Thyroid gland (tissue), 4 donors: ENCODE data around the gene PLCD1. TPM values are rescaled to one million over a fixed set of nuclear protein-coding genes. Genes with fewer than 3 reads are reported as not detected.
"Not testable (repeated sequence)": the region's sequence is repeated elsewhere in the genome, so short reads cannot be mapped to it uniquely, and the experiment has no call there.

ENCODE experiments used
- DNase-seq, 2 donors: peaks; one replicate each; pipeline ENCODE4 v3.0.0-alpha.2; 2019
- H3K27ac ChIP-seq, 3 donors: fragments of 200-600 bp; sonication (generic); 1 replicate in 2 of 3; 2 replicates in 1 of 3; pipeline ENCODE4 v1.5.1; 2016 to 2019; ENCODE audit warnings: mild to moderate bottlenecking in 1 of 3, moderate library complexity in 1 of 3
- H3K27me3 ChIP-seq: fragments of 200-600 bp; sonication (generic); one replicate; pipeline ENCODE4 v1.5.1; 2019
- H3K36me3 ChIP-seq, 2 donors: fragments of 200-600 bp; sonication (generic); one replicate each; pipeline ENCODE4 v1.5.1; 2016 to 2019
- H3K4me1 ChIP-seq, 2 donors: fragments of 200-600 bp; sonication (generic); one replicate each; pipeline ENCODE4 v1.5.1; 2017 to 2019
- H3K4me3 ChIP-seq, 3 donors: fragments of 200-600 bp; sonication (generic); replicated peaks in 1 of 3; 1 replicate in 2 of 3; 2 replicates in 1 of 3; pipeline ENCODE4 v1.5.1; 2016; ENCODE audit warnings: mild to moderate bottlenecking in 1 of 3
- H3K9me3 ChIP-seq: fragments of 200-600 bp; sonication (generic); one replicate; pipeline ENCODE4 v1.5.1; 2017
- CTCF ChIP-seq, 6 experiments: fragments of 200-600 bp in 3 of 6; fragments of 450-650 bp in 3 of 6; sonication (generic) in 3 of 6; IDR thresholded peaks; one replicate each; pipeline ENCODE4 v1.5.1; 2016 to 2019; ENCODE audit warnings: antibody characterized with exemption in 6 of 6, mild to moderate bottlenecking in 2 of 6, inconsistent platforms in 1 of 6, moderate library complexity in 1 of 6
- POLR2A ChIP-seq, 2 donors: fragments of 450-650 bp; IDR thresholded peaks; one replicate each; pipeline ENCODE4 v1.6.1; 2017; ENCODE audit warnings: antibody characterized with exemption in 2 of 2, mild to moderate bottlenecking in 2 of 2, moderate library complexity in 1 of 2
- WGBS, 2 donors: methylation state at CpG; one replicate each; pipeline ENCODE4 v1.1.5; 2017; 5-methylcytosine and 5-hydroxymethylcytosine counted together
- intact Hi-C: fragments of 100-400 bp; cut with DNase I; formaldehyde crosslinking; loops from one replicate; pipeline ENCODE4 v1.15.1; 2023
- total RNA-seq, 4 donors: library from RNA; depleted of rRNA; stranded (reverse); fragments of >200 nt; gene quantifications; one replicate each; pipeline ENCODE4 v1.2.3, GENCODE V29; 2016

Gene PLCD1
- total RNA-seq, 4 donors from 2014 or later: 13.8 to 19.9 (median 16.0) TPM

- Histone ChIP-seq H3K9me3 (no peaks in the 10 kb centered on the region), H3K36me3 (no peaks in the 10 kb centered on the region), H3K27ac (no peak overlapping the region), H3K27me3 (no peaks in the 10 kb centered on the region), H3K4me1 (peaks cover 5 to 12% of the 10 kb centered on the region in 2 donors), H3K4me3 (no peak overlapping the region)
- 85 to 97% methylated on average over 4 to 7 of the region's 7 CpGs for WGBS, 2 donors
- intact Hi-C loops: no loop called here
- DNase-seq: no peak
- TF ChIP-seq POLR2A (IDR thresholded peaks at IDR 0.05) (no peak), CTCF (IDR thresholded peaks at IDR 0.05) (no peak)
Observed at GRCh38 chr3:37989821-37990480, 39.5 kb downstream of the PLCD1 start.

- DNase-seq: no peak
- intact Hi-C loops: no loop called here
- Histone ChIP-seq H3K36me3 (no peaks in the 10 kb centered on the region), H3K27me3 (no peaks in the 10 kb centered on the region), H3K4me3 (no peak overlapping the region), H3K27ac (no peak overlapping the region), H3K4me1 (peaks cover 0 to 5% of the 10 kb centered on the region in 2 donors), H3K9me3 (no peaks in the 10 kb centered on the region)
- WGBS, 2 donors: 85 to 91% methylated on average over 15 of the region's 15 CpGs
- no peak for TF ChIP-seq POLR2A (IDR thresholded peaks at IDR 0.05)
- no peak for TF ChIP-seq CTCF (IDR thresholded peaks at IDR 0.05)
Observed at GRCh38 chr3:37988931-37989525, 40.4 kb downstream of the PLCD1 start.

GRCh38 chr3:37988376-37988775 is 41.1 kb downstream of the PLCD1 start:
- 88 to 90% methylated on average over 10 of the region's 10 CpGs for WGBS, 2 donors
- H3K36me3 ChIP-seq, H3K27ac ChIP-seq, H3K27me3 ChIP-seq, intact Hi-C loops, H3K4me3 ChIP-seq, H3K4me1 ChIP-seq, H3K9me3 ChIP-seq, DNase-seq: not testable (repeated sequence)

DNA sequence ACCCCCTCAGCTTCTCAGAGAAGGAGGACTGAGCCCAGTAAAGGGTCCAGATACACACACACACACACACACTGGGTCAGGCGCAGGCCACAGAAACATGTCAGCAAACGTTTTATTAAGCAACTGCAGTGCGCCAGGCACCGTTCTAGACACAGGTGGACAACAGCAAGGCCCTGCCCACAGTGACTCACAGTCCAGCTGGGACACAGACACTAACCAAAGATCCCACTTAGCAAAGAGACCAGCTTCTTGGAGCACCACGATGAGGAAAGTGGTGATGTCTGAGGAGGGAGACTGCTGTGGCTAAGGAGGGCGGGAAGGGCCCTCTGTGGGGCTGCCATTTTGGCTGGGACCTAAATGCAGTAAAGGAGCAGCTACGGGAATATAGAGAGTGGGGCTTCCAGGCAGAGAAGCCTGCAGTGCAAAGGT is 41.7 kb downstream of the PLCD1 start:
- Histone ChIP-seq H3K4me3 (no peak overlapping the region), H3K27ac (no peak overlapping the region), H3K36me3 (no peaks in the 10 kb centered on the region), H3K27me3 (no peaks in the 10 kb centered on the region), H3K9me3 (no peaks in the 10 kb centered on the region), H3K4me1 (no peaks in the 10 kb centered on the region)
- DNase-seq: no peak
- WGBS, 2 donors: 90 to 91% methylated on average over 7 of the region's 7 CpGs
- intact Hi-C loops: no loop called here
- TF ChIP-seq CTCF (IDR thresholded peaks at IDR 0.05) (no peak), POLR2A (IDR thresholded peaks at IDR 0.05) (no peak)

DNA sequence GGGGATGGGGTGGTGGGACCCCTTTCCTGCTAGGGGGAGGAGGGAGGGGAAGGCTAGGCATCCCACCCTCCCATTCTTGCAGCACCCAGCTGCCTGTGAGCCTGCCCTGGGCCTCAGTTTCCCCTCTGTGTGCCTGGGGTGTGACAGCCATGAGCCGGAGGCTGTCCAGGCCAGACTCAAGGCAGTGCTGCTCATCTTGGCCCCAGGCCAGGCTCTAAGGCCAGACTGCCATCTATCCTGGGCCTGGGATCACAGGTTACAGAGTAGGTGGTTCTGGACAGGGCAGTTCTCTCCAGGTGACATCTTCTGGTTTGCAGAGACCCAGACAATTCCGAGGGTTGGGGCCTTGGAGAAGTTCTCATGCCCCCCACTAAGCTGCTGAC is 42.1 kb downstream of the PLCD1 start:
- 76 to 100% methylated on average over 2 of the region's 2 CpGs for WGBS, 2 donors
- Histone ChIP-seq H3K9me3 (no peaks in the 10 kb centered on the region), H3K27ac (no peak overlapping the region), H3K36me3 (no peaks in the 10 kb centered on the region), H3K4me1 (no peaks in the 10 kb centered on the region), H3K4me3 (no peak overlapping the region), H3K27me3 (no peaks in the 10 kb centered on the region)
- no peak for DNase-seq
- TF ChIP-seq POLR2A (IDR thresholded peaks at IDR 0.05): no peak
- no peak for TF ChIP-seq CTCF (IDR thresholded peaks at IDR 0.05)
- intact Hi-C loops: no loop called here
